Fibroblast of skin of left quadriceps (primary cell): ENCODE results near the gene HEXIM1.

Experiments used
- DNase-seq, 2 experiments: peaks; one replicate each; pipeline ENCODE4 v3.0.0-alpha.2; 2013; ENCODE audit warnings: low read depth in 2 of 2

Gene HEXIM1

GRCh38 chr17:45129940-45130680, 18.2 kb upstream of the HEXIM1 start:
- no peak for DNase-seq

GRCh38 chr17:45130681-45131615, 17.3 kb upstream of the HEXIM1 start:
- DNase-seq = no peak

GRCh38 chr17:45131616-45132319, 16.5 kb upstream of the HEXIM1 start:
- DNase-seq = no peak

GRCh38 chr17:45132320-45132571, 16.0 kb upstream of the HEXIM1 start, which contains the start of gene PLCD3:
Gene PLCD3 (minus strand): TSS chr17:45132515. CDS start chr17:45132410, 105 bp downstream.
- DNase-seq = no peak

- no peak for DNase-seq
These were observed 15.5 kb upstream of the HEXIM1 start for GRCh38 chr17:45132572-45133463.

- DNase-seq = peak; percentile 94 to 95
These were observed 12.9 kb upstream of the HEXIM1 start, which contains the start of gene ACBD4 for GRCh38 chr17:45135192-45135977. Gene ACBD4 (plus strand): TSS chr17:45135687. CDS start chr17:45136145, 458 bp downstream.

GRCh38 chr17:45135978-45136791, 12.1 kb upstream of the HEXIM1 start:
- no peak for DNase-seq

- DNase-seq = no peak
These were observed 11.3 kb upstream of the HEXIM1 start for GRCh38 chr17:45136846-45137560.

- no peak for DNase-seq
These were observed 10.5 kb upstream of the HEXIM1 start for GRCh38 chr17:45137561-45138305.

- no peak for DNase-seq
These were observed 9.3 kb upstream of the HEXIM1 start for GRCh38 chr17:45138911-45139532.

GRCh38 chr17:45139533-45139920, 8.7 kb upstream of the HEXIM1 start:
- no peak for DNase-seq

GRCh38 chr17:45143094-45143670, 5.1 kb upstream of the HEXIM1 start:
- DNase-seq = no peak

GRCh38 chr17:45143767-45144198, 4.5 kb upstream of the HEXIM1 start:
- DNase-seq = peak; percentile 78 to 81

GRCh38 chr17:45144199-45145034, 3.9 kb upstream of the HEXIM1 start:
- no peak for DNase-seq

GRCh38 chr17:45145035-45145389, 3.3 kb upstream of the HEXIM1 start:
- DNase-seq = no peak

- DNase-seq = no peak
These were observed 2.1 kb upstream of the HEXIM1 start for GRCh38 chr17:45146166-45146565.

GRCh38 chr17:45146592-45146889, 1.7 kb upstream of the HEXIM1 start:
- no peak for DNase-seq
